HG02678 (cell line): ENCODE data around the gene SYNPO.

Source experiments
- ATAC-seq: cut with Tn5 transposase; IDR thresholded peaks from one replicate; pipeline ENCODE4 v1.9.1; 2021; ENCODE audit warnings: mild to moderate bottlenecking, moderate library complexity; ENCODE audit not compliant: unreplicated experiment

The SYNPO gene

DNA sequence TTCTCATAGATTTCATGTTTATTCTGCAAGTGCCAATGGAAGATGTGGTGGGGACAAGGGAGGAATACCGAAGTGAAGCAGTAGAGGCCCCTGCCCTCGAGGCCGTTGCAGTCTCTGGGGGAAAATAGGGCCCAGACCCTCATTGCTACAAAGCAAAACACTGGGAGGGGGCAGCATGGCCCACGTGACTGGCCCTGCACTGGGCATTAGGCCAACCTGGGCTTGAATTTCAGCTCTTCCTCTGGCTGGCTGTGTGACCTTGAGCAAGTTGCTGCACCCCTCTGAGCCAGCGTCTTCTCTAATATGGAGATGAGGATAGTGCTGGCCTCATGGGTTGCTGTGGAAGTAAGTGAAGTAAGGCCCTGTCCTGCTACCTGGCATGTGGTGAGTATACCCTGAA is 709 bp upstream of the SYNPO start:
- no peak for ATAC-seq

DNA sequence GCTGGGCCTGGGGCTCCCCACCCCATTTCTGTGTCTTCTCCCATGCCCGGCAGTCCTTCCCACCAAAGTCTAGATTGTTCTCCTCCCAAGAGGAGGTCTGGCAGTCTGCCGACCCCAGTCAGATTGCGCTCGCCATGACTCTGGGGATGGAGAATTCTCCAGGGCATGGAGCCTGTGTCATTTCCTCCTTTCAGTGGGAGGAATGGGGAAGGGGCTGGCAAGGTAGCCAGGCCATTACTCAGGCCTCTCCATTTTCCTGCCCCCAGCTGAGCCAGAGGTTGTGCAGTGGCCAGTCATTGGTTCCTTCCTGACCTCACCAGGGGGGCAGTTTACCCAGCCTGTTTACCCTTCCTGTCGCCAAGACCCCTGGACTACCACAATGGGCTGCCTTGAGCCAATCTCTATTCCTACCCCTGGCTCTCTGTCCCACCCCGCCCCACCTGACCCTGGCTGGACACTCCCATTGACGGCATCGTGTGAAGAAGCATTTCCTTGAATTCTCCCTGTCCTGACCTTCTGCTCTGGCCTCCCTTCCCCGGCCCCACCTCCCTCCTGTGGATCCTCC is 628 bp downstream of the SYNPO start:
- no peak for ATAC-seq

- ATAC-seq: no peak
Measured at GRCh38 chr5:150641824-150642566, 1.5 kb downstream of the SYNPO start.

DNA sequence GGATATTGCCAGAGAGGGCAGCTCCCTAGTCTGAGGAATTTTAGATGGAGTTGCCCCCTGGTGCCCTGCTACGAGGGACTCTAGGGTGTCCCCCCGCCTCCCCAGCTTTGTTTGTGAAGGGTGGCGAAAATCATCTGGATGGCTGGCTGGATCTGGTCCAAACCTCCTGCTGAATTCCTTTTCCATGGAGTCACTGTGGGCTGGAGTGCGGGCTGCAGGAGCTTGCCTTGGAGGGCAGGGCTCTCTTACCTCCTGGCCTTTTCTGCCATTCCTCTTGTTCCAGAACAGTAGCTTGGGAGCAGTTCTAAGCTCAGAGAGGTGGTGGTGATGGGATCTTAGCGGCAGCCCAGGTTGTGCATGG is 2.1 kb downstream of the SYNPO start:
- no peak for ATAC-seq

GRCh38 chr5:150642991-150643710 is 2.7 kb downstream of the SYNPO start:
- ATAC-seq: no peak

- ATAC-seq: no peak
Measured at GRCh38 chr5:150644058-150644457, 3.6 kb downstream of the SYNPO start.

GRCh38 chr5:150644514-150644913 is 4.1 kb downstream of the SYNPO start:
- no peak for ATAC-seq

- no peak for ATAC-seq
Measured at GRCh38 chr5:150645070-150645700, 4.7 kb downstream of the SYNPO start.

- ATAC-seq: no peak
Measured at GRCh38 chr5:150647275-150648251, 7.1 kb downstream of the SYNPO start.

GRCh38 chr5:150648294-150649107 is 8.0 kb downstream of the SYNPO start:
- no peak for ATAC-seq

- ATAC-seq: no peak
Measured at GRCh38 chr5:150649108-150650020, 8.9 kb downstream of the SYNPO start.

GRCh38 chr5:150650021-150651006 is 9.9 kb downstream of the SYNPO start:
- no peak for ATAC-seq

- ATAC-seq: no peak
Measured at GRCh38 chr5:150651382-150651781, 10.9 kb downstream of the SYNPO start.

GRCh38 chr5:150651924-150652671 is 11.6 kb downstream of the SYNPO start:
- no peak for ATAC-seq

DNA sequence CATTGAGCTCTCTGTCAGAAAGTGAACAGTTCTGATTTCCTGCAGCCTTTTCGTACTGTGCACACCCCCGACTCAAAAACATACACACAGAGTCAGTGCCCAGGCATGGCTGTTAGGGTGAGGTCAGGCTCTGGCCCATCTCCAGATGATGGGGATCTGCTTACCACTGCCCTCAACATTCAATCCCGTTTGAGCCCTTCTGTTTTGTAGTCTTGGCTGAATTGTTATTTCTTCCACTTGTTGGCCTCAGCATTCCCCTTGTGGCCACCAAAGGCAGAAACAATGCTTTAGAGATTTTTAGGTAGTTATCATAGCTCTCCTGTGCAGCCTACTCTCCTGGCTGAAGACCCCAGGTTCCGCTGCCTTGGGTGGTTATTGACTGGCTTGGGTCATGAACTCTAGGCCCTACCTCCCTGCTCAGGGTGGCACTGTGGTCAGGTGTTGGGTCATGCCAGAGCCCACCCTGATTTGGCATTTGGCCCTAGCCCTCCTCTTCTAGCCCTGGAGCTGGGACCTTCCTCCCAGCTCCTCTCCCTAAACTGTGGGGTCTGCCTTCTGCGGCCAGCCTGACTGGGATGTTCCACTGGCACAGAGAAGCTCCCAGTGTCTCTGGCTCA is 12.8 kb downstream of the SYNPO start:
- no peak for ATAC-seq
